HG03025 (cell line): Measurements from ENCODE around the gene TMED5.
"Not testable (repeated sequence)": the region's sequence is repeated elsewhere in the genome, so short reads cannot be mapped to it uniquely, and the experiment has no call there.

ENCODE experiments used
- ATAC-seq: cut with Tn5 transposase; IDR thresholded peaks from one replicate; pipeline ENCODE4 v1.9.1; 2021; ENCODE audit warnings: mild to moderate bottlenecking, moderate library complexity; ENCODE audit not compliant: unreplicated experiment, low FRiP score

The TMED5 gene

GRCh38 chr1:93174638-93175037, 5.6 kb downstream of the TMED5 start:
- ATAC-seq = not testable (repeated sequence)

DNA sequence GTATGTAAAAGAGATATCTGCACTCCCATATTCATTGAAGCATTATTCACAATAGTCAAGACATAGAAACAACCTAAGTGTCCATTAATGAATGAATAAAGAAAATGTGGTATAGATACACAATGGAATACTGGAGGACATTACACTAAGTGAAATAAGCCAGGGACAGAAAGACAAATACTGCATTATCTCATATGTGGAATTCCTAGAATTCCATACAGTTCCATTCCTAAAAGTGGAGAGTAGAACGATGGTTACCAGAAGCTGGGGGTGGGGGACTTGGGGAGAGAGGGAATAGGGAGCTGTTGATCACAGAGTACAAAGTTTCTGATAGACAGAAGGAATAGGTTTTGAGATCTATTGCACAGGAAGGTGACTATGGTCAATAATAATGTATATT, 7.4 kb downstream of the TMED5 start:
- ATAC-seq = no peak

DNA sequence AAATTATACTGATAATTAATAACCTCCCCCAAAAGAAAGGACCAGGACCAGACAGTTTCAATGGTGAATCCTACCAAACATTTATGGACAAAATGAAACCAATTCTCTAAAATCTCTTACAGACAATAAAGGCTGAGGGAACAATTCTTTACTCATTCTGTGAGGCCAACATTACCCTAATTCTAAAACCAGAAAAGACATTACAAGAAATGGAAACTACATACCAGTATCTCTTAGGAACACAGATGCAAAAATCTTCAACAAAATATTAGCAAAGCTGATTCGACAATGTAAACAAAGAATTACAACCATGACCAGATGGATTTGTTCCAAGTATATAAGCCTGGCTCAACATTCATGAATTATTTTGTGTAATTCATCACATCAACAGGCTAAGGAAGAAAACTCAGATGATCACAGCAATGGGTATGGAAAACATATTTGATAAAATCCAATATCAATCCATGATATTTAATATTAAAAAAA, 8.6 kb downstream of the TMED5 start:
- ATAC-seq = no peak

DNA sequence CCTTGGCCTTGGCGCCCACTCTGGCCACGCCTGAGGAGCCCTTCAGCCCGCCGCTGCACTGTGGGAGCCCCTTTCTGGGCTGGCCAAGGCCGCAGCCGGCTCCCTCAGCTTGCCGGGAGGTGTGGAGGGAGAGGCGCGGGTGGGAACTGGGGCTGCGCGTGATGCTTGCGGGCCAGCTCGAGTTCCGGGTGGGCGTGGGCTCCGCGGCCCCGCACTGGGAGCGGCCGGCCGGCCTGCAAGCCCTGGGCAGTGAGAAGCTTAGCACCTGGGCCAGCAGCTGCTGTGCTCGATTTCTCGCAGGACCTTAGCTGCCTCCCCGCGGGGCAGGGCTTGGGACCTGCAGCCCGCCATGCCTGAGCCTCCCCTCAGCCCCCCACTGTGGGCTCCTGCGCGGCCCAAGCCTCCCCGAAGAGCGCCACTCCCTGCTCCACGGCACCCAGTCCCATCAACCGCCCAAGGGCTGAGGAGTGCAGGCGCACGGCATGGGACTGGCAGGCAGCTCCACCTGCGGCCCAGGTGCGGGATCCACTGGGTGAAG, 10.0 kb downstream of the TMED5 start:
- not testable (repeated sequence) for ATAC-seq

GRCh38 chr1:93167006-93167405, 13.2 kb downstream of the TMED5 start:
- ATAC-seq = no peak

- ATAC-seq = not testable (repeated sequence)
These were observed 14.3 kb downstream of the TMED5 start for GRCh38 chr1:93165895-93166294.

GRCh38 chr1:93164816-93165215, 15.4 kb downstream of the TMED5 start:
- ATAC-seq = no peak

GRCh38 chr1:93163314-93163713, 16.9 kb downstream of the TMED5 start:
- not testable (repeated sequence) for ATAC-seq

GRCh38 chr1:93159337-93159736, 20.9 kb downstream of the TMED5 start:
- ATAC-seq = no peak

- no peak for ATAC-seq
These were observed 24.9 kb downstream of the TMED5 start for GRCh38 chr1:93155335-93155734.

DNA sequence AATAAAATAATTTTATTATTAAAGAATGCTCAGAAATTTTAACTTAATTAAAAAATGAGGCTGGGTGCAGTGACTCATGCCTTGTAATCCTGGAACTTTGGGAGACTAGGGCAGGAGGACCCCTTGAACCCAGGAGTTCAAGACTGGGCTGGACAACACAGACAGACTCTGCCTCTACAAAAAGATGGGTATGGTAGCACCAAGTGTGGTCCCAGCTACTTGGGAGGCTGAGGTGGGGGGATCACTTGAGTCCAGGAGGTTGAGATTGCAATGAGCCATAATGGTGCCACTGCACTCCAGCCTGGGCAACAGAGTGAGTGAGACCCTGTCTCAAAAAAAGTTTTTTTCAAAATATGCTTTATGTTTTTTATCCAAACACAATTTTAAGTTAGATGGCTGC, 25.3 kb downstream of the TMED5 start:
- no peak for ATAC-seq

DNA sequence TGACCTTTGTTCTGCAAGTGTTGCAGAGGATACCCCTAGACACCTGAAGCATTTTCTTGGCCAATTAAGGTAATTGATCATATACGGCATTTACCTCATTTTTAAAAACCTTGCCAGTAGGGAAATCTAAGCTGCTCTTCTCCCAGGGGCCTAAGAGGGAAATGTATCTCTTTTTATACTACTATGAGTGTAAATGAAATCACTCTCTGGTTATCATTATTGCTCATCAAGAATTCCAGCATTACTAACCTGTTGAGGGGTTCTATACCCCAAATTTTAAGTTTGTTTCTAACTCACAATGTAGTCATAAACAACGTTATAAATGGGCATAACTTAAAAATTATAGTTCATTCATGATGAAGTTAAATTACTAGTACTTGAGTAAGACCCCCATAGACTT, 27.4 kb downstream of the TMED5 start:
- ATAC-seq = no peak

- no peak for ATAC-seq
These were observed 28.7 kb downstream of the TMED5 start for GRCh38 chr1:93151474-93151873.

DNA sequence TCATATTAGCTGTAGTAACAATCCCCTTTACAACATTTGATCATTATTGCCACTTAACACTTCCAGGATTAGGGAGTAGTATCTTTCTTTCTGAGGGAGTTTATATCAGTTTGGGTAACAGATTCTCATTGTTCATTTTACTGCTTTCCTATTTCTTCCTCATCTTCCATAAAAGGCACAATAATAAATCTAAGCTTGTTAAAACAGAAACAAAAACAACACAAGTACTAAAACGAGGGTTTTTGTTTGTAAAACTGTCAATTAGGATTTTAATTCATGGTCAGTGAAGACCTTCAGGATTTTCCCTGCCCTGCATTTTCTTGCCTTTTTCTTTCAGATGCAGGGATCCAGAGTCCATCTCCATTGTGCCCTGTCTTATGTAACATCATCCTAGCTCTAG, 29.5 kb downstream of the TMED5 start:
- ATAC-seq = no peak

- ATAC-seq = no peak
These were observed 32.2 kb downstream of the TMED5 start for GRCh38 chr1:93148001-93148400.

GRCh38 chr1:93143769-93144168, 36.4 kb downstream of the TMED5 start:
- ATAC-seq = no peak

DNA sequence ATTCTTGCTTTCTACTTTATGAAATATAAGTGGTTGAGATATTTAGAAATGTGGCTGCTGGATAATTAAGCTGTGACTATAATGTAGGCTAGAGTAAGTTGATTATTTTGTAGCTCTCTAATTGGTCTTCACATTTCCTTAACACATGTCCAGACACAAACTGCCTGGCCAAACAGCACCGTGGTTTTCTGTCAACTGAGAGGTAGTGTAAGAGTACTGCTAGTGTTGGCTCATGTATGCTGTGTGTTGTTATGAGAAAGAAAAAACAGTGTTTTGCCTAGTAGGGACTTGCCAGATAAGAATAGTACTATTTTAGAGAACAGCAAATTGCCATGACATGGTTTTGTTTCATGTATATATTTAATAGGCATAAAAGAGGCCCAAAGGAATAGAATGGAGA, 37.1 kb downstream of the TMED5 start:
- no peak for ATAC-seq

GRCh38 chr1:93142161-93142560, 38.1 kb downstream of the TMED5 start:
- no peak for ATAC-seq

DNA sequence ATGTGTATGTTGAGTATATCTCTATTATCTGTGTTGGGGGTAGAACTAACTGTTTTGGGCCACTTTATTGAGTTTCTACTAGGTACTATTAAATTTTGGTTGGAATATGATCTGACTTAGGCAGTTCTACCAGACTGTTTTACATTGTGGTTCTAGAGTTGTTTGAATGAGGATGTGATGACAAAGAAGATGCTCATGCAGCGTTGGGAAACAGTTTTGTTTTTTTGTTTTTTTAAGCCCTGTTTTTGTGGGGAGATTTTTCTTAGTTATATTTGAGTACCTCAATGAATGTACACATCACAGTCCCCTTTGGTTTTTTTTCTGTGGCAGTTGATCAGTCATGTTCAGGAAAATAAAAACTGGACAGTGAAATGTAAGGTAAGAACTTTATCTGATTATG, 40.1 kb downstream of the TMED5 start:
- no peak for ATAC-seq

GRCh38 chr1:93137604-93138292, 42.5 kb downstream of the TMED5 start:
- ATAC-seq = no peak

DNA sequence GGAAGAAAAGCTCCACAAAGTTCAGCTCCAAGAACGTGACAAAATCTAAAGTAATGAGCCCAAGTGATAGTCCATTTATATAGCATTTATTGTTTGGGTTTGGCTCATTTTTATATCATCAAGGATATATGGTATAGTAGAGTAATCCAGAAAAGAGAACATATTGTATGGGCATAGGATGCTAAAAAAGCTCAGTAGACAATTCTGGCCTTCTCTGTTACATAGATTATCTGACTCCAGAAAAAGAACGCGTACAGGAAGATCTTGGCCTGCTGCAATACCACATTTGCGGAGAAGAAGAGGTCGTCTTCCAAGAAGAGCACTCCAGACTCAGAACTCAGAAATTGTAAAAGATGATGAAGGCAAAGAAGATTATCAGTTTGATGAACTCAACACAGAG, 43.8 kb downstream of the TMED5 start:
- no peak for ATAC-seq

DNA sequence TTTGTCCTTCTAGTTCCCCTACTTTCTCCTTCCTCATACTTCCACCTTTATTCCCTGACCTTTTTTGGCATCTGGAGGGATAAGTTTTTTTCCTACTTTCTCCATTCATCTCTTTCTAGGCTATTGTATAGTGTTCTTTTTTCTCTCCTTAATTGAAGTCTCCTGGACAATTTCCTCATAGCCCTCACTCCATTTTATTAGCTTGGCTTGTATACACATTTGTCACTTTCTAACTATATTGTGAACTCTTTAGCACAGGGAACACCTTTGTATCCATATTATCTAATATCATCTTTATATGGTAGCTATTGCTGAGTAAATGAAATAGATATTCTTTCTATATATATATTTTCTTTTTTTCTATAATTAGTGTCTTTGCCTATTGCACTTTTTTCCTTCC, 47.6 kb downstream of the TMED5 start:
- no peak for ATAC-seq
